Measurements from ENCODE around the gene LINC01488. TPM values are rescaled to one million over a fixed set of nuclear protein-coding genes. Genes with fewer than 3 reads are reported as not detected.

Gene LINC01488
- 0.05 TPM in 1 of 5 replicates, not detected in the others for total RNA-seq (2022; extraction: Qiagen RNA extraction)

DNA sequence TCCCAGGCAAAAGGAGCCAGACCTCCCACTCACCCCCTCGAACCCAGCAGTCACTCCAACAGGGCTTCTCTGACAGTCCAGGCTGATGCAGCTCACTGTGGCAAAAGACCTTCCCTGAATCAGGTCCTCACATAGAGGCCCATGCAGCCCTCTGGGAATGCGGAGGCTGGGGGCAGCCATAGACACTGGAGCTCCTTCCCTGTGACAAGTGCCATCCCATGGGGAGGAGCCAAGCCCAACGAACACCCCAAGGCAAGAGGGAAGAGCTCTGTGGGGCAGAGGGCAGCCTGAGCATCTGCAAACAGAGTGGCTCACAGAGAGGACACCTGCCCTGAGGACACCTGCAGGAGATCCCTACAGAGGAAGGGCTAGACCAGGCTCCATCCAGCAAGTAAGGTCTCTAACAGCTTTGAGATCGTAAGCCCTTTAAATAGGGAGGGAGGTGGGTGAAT is at the start of gene LINC01488:
Gene LINC01488 (plus strand): TSS at position 271 of the 452 bp plus-strand sequence.

Other genes with a start within 250 kb of the LINC01488 start
- gene MYEOV, start 187.5 kb upstream of the LINC01488 start, total RNA-seq (2022; extraction: Qiagen RNA extraction): 119 to 123 TPM (median 122 TPM) in 5 replicates
- 180 to 225 TPM (median 202 TPM) in 5 replicates for gene CCND1, start 159.5 kb downstream of the LINC01488 start, total RNA-seq (2022; extraction: Qiagen RNA extraction)
- 30.0 to 39.6 TPM (median 34.6 TPM) in 5 replicates for gene LTO1, start 193.7 kb downstream of the LINC01488 start, total RNA-seq (2022; extraction: Qiagen RNA extraction)
- 0.05 to 0.14 TPM (median 0.08 TPM) in 4 of 5 replicates, not detected in the other for gene FGF19, start 222.4 kb downstream of the LINC01488 start, total RNA-seq (2022; extraction: Qiagen RNA extraction)